Forelimb muscle (tissue), 1 donor: ENCODE measurements around the gene AIF1. TPM values are rescaled to one million over a fixed set of nuclear protein-coding genes. Genes with fewer than 3 reads are reported as not detected.

Experiments used
- DNase-seq: peaks from one replicate; pipeline ENCODE4 v3.0.0-alpha.2; 2013; ENCODE audit warnings: low read depth
- polyA plus RNA-seq: library from polyadenylated mRNA; unstranded; fragments of 120-200 nt; gene quantifications from one replicate; pipeline ENCODE4 v1.2.1, GENCODE V29; 2013; ENCODE audit not compliant: insufficient read length

The AIF1 gene
- polyA plus RNA-seq, 1 donor, result 13.4 TPM

DNA sequence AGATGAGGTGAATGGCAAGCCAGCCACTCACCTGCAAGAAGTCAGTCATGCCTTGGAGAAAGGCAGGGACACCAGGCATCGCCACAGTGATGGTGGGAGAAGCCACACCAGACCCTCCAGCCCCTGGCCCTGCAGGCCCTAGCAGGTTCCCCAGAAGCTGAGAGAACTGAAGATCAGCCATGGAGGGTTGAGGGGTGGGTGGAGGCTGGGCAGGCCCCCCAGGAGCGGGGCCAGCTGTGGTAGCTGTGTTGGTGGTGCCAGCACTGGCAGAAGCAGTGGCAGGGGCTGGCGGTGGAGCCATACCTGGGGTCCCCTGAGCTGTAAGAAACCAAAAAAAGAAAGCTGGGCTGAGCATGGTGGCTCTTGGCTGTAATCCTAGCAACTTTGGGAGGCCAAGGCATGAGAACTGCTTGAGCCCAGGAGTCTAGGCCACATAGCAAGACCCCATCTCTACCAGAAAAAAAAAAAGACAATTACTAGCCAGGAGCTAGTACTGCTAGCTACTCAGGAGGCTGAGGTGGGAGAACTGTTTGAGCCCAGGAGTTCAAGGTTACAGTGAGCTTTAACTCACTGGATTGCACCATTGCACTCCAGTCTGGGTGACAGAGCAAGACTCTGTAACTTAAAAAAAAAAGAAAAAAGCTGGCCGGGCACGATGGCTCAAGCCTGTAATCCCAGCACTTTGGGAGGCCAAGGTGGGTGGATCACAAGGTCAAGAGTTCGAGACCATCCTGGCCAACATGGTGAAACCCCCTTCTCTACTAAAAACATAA lies 27.9 kb downstream of the AIF1 start:
- DNase-seq, result no peak

DNA sequence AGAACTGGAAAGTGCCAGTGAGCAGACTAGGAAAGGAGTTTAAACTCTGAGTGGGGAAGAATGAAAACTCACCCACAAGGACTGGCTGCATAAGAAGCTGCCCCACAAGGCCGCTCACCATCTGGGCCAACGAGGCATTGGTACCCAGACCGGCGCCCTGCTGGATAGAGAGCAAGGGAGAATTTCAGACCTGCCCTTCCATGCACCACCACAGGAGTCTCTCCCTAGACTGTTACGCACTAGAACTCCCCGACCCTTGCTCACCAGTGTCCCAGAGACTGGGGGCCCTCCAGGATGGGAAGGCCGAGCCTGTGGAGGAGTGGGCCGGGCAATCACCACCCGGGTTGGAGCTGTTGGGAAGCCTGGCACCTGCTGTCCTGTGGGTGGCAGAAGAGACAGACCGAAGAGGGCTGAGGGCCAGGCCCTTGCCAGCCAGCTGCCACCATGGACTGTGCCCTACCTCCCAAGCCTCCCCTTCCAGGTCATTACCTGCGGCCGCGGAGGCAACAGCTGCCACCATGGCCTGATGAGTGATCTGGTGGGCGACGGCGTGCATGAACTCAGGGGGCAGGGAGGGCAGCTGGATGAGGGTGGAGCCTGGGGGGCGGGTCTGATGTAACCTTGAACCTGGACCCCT lies 28.9 kb downstream of the AIF1 start:
- DNase-seq, result no peak

DNA sequence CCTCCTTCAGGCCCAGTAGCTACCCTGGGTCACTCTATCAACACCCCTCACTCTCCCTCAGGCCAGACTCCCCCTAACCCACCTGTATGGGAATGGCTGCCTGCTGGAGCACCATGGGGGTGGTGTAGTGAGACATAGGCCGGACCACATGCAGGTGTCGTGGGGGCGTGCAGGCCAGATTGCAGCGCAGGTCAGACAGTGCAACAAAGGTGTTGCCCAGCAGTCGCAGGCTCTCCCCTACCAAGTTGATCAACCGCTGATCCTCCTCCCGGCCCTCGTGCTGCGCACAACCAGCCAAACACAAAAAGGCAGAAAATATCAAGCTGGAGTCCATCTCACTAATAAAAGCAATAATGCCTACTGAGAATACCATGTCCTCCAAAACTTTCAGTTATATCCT lies 30.3 kb downstream of the AIF1 start:
- no peak for DNase-seq

DNA sequence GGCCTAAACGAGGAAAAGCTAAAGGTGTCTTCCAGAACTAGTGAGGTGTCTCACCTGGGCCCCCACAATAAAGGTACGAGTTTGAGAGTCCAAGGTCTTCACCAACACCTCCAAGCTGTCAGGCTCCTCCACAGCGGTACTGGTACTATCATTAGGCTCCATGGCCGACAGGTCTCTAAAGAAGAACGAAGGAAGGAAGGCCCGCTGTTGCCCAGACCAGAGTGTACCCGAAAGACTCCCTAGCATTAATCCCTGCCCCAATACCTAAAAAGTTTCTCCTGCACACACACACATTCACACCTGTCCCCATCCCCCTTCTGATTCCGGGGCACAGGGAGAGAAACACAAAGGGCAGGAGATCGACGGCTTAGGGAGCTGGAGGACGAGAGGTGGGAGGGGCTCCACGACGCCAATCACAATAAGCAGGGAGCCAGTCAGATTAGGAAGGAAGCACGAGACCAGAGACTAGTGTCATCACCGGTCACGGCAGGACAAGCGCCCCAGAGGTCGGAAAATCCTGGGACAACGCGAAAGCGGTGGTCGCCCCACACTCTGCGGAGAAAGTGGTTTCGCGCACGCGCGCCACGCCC lies 36.7 kb downstream of the AIF1 start:
- DNase-seq, result peak; percentile 66

DNA sequence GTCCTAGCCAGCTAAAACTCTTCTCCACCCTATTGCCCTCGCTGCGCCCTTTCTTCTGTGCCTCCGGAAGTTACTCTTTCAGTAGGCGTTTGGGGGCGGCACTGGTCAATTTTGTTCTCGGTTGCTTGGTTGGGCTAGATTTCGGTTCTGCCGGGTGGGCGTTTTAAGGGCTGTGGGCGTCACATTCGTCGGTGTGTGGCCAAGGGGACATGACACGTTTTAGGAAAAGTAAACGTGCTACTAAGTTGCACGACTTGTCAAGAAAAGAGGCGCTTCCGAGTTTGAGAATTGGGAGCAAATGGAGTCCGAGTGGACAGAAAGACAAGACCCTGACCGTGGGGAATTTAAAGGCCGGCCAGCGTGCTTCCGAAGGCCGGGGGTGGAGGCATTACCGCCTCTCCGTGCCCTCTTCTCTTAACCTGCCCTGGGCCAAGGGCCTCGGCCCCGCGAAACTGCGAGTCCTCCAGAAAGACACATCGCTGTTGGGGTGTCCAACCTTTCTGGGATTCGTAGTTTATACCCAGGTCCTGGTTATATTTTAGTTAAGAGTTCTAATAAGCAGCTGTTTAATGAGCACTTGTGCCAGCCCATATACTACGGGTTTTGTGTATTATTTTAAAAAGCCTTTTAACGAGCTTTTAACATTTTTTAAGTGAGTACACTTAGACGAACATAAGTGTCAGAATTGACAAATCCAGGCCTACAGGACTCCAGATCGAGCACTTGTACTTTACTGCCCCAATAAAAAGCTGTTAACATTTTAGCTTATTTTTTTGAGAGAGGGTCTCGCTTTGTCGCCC lies 38.1 kb downstream of the AIF1 start:
- no peak for DNase-seq

DNA sequence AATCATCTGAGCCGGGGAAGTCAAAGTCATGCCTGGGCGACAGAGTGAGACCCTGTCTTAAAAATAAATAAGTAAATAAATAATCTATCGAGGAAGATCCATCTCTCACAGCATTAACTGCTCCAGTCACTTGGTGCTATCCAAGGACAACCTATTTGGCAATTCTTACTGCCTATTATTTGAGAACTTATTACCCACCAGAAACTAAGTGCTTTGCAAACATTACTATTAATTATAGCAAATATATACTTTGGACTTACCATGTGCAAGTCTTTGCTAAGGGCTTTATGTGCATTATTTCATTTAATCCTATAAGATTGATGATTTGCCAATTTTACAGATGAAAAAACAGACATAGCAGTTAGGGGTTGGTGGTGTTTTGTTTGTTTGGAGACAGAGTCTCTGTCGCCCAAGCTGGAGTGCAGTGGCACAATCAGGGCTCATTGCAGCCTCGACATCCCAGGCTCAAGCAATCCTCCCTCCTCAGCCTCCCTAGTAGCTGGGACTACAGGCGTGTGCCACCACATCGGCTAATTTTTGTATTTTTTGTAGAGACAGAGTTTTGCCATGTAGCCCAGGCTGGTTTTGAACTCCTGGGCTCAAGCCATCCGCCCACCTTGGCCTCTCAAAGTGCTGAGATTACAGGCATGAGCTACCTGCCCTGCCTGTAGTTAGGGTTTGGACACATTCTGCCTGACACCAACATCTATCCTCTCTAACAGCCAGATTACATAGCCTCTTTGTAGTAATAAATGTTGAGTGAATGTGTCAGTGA lies 39.7 kb downstream of the AIF1 start:
- no peak for DNase-seq

DNA sequence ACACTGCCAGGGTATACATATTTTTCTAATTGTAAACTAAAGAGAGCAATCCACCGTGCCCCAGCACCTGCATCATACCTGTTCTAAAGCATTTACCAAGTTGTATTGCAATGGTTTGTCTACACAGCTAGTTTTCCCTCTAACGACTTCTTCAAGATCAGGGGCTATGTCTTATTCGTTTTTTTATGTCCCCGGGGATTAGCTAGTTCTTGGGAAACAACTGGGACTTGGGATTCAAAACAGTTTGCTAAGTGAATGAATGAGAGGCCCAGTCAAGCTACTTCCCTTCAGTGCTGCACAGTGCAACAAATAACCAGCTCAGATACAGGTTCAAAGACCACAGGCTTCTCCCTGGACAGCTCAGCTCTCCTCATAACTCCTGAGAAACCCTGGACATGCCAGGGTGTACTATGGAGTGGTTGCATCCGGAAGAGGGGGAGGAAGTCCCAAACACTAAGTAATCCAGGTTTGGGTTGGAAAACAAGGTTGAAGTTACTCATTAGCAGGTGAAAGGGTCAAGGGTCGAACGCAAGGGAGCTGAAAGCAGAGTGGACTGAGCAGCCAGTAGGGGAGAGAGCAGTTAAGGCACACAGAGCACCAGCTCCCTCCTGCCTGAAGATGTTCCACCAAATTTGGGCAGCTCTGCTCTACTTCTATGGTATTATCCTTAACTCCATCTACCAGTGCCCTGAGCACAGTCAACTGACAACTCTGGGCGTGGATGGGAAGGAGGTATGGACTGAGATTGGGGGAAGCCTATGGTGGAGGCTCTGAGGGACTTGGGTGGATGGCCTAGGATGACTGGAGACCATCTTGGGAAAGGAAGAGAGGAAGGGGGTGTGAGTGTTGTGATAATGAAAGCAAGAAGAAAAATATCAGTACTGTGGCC lies 40.6 kb downstream of the AIF1 start, which contains the start of gene APOM:
APOM (plus strand) TSS at position 546 of the 889 bp plus-strand sequence; CDS start at position 619, 73 bp downstream.
- no peak for DNase-seq

DNA sequence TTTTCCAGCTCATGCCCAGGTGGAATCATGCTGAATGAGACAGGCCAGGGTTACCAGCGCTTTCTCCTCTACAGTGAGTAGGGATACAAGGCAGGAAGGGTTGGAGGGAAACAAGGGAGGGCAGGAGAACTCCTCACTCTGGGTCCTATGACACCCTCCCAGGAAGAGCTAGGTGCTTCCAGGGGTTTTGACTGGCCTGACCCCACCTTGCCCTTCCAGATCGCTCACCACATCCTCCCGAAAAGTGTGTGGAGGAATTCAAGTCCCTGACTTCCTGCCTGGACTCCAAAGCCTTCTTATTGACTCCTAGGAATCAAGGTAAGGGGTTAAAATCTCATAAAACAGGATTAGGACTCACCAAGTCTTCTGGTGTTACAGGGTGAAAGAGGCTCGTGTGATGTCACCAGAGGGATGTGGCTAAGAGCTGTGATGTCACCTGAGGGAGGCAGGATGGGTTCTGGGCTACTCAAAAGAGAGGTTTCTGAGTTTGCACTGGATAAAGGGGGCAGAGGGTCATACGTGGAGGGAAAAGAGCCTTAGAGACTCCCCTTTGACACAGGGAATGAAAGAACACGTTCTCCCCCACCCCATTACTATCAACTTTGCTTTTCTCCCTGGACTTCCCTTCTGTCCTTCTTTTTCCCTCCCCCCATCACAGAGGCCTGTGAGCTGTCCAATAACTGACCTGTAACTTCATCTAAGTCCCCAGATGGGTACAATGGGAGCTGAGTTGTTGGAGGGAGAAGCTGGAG lies 42.5 kb downstream of the AIF1 start:
- no peak for DNase-seq

DNA sequence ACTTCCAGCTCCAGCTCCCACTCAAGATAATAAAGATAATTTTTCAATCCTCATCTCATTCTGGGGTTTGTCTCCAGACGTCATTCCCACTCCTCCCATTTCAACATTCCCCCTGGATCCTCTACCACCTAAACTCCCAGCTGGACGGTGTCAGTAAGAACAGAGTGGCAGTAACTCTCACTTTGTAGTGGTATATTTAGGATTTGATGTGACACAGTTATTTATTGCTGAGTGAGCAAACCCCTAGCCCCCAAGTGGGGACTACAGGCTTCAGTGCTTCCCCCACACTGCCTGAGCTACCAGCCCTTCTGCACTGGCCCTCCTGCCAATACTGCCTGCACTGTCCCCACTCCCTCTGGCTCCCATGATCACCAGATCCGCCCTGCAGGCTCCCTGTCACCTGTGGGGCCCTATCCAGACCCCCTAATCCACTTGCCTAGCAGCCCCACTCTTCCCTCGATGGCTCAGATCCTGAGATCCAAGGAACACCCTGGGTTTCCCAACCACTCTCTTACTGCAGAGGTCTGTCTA lies 43.2 kb downstream of the AIF1 start:
- no peak for DNase-seq

DNA sequence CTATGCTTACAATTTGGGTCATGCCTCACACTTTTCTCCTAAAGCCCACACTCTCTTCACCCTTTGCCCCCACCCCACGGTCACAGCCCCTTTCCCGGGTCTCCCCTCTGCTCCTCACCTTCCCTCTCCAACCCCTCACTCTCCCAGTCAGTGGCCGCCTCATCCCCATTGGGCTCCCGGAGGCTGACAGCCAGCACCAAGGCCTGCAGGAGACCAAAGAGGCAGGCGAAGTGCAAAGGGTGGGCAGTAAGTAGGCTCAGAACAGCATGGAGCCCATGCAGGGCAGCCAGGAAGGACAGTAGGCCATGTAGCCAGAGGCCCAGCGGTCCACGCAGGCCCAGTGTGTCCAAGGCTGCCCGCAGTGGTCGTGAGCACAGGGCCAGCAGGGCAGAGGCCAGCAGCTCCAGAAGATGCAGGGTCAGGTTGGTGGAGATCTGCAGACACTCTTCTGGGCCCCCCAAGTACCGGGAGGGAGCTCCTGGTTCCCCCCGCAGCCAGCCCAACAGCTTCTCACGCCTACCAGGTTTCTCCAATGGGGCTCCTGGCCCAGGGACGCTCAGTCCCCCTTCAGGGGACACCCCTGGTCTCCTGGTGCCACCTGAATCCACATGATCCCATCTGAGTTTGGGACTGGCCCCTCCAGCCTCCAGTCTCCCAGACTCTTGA lies 44.1 kb downstream of the AIF1 start:
- DNase-seq, result no peak

DNA sequence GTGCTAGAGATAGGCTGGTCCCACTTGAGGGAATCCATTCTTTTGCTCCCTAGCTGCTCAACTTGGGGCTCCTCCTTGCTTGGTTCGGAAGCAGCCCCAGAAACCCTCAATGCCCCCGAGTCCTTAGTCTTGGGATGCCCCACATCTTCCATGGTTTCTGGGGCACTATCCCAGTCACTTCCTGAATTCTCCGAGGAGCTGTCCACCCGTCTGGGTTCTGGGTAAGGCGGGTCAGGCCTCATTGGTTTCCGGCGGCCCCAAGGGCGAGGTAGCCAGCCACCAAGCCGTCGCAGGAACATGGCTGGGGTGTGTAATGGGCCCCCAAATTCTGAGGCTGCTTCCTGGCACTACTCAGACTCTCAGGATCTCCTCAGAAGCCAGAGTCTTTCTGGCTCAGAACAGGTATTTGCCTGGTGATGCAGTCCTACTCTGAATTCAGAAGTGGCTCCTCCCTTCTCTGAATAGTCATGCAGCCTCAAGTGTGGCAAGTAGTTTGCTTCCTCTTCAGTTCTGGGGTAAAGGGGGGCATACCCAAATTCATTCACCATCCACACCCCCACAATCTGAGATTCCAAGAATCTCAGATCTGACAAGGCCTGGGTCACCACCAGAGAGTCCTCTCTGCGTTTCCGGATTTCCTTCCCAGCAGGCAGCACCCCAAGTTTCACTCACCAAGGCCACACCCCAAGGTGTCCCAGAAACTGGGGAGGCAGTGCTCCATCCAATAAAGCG lies 44.8 kb downstream of the AIF1 start:
- DNase-seq, result no peak

DNA sequence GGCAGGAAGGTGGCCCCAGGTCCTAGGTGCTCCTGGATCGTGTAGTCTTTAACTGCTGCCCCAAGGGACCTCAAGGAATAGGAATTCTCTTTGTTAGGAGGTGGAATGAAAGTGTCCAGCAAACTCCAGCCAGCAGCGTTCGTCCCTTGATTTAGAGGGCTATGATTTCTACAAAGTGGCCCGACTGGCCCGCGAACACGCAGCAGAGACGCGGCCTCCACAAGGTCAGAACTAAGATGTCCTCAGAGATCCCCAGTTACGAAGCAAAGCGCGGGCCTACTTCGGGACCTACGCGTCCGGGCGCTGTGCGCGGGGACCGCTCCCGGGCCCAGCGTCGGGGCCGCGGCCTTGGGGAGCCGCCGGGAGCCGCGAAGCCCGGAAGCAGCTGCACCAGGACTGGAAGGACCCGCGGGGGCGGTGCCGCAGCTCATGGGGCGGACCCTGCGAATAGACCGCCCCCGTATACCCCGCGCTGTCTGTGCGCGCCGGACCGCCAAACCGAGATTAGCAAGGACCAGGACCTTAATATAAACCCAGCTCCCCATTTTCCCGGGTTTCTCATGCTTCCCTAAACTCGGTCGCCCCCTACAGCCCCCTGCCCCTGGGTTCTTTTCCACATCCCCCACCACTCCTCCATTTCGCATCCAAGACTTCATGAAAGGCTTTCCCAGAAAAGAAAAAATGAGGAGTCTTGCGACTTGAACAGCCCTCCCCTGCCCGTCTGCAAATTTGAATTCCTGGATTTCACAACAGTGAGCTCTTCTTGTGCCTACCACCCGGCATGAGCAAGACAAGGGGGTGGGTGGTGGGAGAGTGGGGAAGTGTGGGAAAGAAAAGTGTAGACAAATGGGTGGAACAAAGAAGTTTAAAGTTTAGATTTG lies 45.6 kb downstream of the AIF1 start, which contains the start of gene C6orf47:
C6orf47 (minus strand) TSS at position 398 of the 881 bp plus-strand sequence. CDS start 831 bp downstream, outside the sequence.
- DNase-seq, result no peak

DNA sequence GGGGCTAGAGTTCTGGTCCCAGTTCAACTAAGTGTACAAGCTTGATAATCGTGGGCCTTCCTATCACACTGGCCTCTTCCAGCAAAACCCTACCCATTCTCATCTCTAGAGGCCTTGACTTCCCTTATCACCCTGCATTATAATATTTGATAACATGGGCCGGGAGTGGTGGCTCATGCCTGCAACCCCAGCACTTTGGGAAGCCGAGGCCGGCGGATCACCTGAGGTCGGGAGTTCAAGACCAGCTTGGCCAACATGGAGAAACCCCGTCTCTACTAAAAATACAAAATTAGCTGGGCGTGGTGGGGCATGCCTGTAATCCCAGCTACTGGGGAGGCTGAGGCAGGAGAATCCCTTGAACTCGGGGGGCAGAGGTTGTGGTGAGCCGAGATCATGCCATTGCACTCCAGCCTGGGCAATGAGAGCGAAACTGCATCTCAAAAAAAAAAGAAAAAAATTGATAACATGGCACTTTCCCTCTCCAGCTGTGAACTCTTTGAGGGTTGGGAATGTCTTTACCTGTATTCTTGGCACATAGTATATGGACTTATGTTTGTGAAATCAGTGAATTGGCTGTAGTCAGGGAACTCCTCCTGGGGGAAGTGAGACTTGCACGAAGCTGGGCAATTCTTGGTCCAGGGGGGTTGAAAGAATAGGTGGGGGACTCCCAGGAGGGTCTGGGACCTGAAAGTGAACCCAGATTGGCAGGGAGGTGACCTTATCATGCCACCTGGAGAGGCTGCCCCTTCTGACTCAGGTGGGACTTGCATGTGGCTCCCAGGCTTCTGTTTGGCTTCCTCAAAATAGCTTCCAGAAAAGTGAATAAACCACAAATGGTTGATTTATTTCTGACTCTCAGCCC lies 46.5 kb downstream of the AIF1 start:
- no peak for DNase-seq

DNA sequence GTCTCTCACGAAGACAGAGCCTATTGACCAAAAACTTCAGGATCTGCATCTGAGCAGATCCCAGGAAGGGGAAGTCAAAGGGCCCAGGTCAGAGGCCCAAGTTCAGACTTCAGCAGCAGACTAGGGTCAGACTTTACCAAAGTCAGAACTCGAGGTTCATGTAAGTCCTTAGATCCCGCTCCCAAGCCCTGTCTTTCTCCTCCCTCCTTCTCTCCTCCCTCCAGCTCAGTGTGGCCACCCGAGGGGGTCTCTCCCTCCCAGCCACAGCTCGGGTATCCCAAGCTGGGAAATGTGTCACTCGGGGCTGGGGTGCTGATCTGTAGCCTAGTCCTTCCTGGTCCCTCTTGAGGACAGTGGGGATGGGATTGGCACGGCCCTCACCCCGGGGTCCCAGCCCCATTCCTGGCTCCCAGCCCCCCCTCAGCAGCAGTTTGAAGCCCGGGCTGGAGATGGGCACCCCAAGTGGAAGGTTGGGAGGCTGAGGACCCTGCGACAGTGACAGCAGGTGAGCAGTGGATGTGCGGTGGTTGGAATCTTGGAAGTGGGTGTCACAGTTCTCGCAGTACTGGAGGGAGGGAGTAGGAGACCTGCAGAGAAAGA lies 47.2 kb downstream of the AIF1 start:
- no peak for DNase-seq
